Adrenal gland (tissue), 12 donors: ENCODE measurements around the gene GLYR1. TPM values are rescaled to one million over a fixed set of nuclear protein-coding genes. Genes with fewer than 3 reads are reported as not detected.

Experiments
- DNase-seq, 7 donors: peaks; one replicate each; pipeline ENCODE4 v3.0.0-alpha.2; 2019 to 2020
- H3K27ac ChIP-seq, 5 donors: fragments of 200-600 bp; sonication (generic) in 4 of 5; 1 replicate in 3 of 5; 2 replicates in 2 of 5; pipeline versions ENCODE4 v1.5.1 to v1.8.0; 2016 to 2020; ENCODE audit warnings: mild to moderate bottlenecking in 1 of 5
- H3K27me3 ChIP-seq: fragments of 200-600 bp; 2 replicates; pipeline ENCODE4 v1.8.0; 2021
- H3K36me3 ChIP-seq, 2 donors: fragments of 200-600 bp; replicated peaks in 1 of 2; 1 replicate in 1 of 2; 2 replicates in 1 of 2; pipeline versions ENCODE4 v1.5.1 to v1.8.0; 2018 to 2022
- H3K4me1 ChIP-seq, 2 donors: fragments of 200-600 bp; replicated peaks in 1 of 2; 1 replicate in 1 of 2; 2 replicates in 1 of 2; pipeline versions ENCODE4 v1.5.1 to v1.8.0; 2018 to 2021
- H3K4me3 ChIP-seq, 4 donors: fragments of 200-600 bp; sonication (generic) in 3 of 4; one replicate each; pipeline ENCODE4 v1.5.1; 2016 to 2018
- H3K9me3 ChIP-seq, 3 donors: fragments of 200-600 bp; sonication (generic) in 1 of 3; replicated peaks in 1 of 3; 1 replicate in 2 of 3; 2 replicates in 1 of 3; pipeline versions ENCODE4 v1.5.1 to v1.8.0; 2016 to 2021
- CTCF ChIP-seq, 6 experiments: fragments of 450-650 bp in 4 of 6; fragments of 200-600 bp in 2 of 6; sonication (generic) in 1 of 6; IDR thresholded peaks; 1 replicate in 5 of 6; 2 replicates in 1 of 6; pipeline versions ENCODE4 v1.5.1 to v1.8.0; 2016 to 2021; ENCODE audit warnings: antibody characterized with exemption in 6 of 6, mild to moderate bottlenecking in 2 of 6, moderate library complexity in 1 of 6
- POLR2A ChIP-seq, 2 donors: fragments of 450-650 bp; IDR thresholded peaks; one replicate each; pipeline ENCODE4 v1.6.1; 2017; ENCODE audit warnings: antibody characterized with exemption in 2 of 2, mild to moderate bottlenecking in 2 of 2, moderate library complexity in 1 of 2
- WGBS, 4 donors: extraction: QIAGEN DNeasy Blood & Tissue Kit in 2 of 4; methylation state at CpG; one replicate each; pipeline versions ENCODE4 v1.1.5 to v1.1.7; 2013 to 2017; 5-methylcytosine and 5-hydroxymethylcytosine counted together
- intact Hi-C, 2 donors: fragments of 100-400 bp; cut with DNase I; formaldehyde crosslinking; loops; one replicate each; pipeline versions ENCODE4 v1.14.1 to v1.15.0; 2022 to 2023
- polyA plus RNA-seq, 3 donors: library from polyadenylated mRNA; stranded (reverse); fragments of 200-250 nt in 2 of 3; fragments of 350-450 nt in 1 of 3; fragmentation: Illumina TruSeq in 1 of 3; extraction: RNeasy Lipid Tissue Mini Kit (QIAGEN cat#74804) in 1 of 3; gene quantifications; one replicate each; pipeline ENCODE4 v1.2.3, GENCODE V29; 2013 to 2014
- total RNA-seq, 9 donors: library from RNA; depleted of rRNA in 4 of 9; stranded (reverse); fragments of >200 nt in 4 of 9; fragments of 120-200 nt in 1 of 9; fragmentation: NEBNext Ultra II Directional in 1 of 9; extraction: Animal tissue kit (Norgen Biotek cat#: 25700) in 1 of 9; gene quantifications; one replicate each; pipeline versions ENCODE4 v1.1.0 to v1.2.4, GENCODE V29; 2013 to 2023
- donor health status: healthy with polysubstance abuse.
- donor health status: Bipolar disorder and iron deficiency.
- donor health status: DM: yes; HTN: yes; CAD: no.
- donor health status: DM: no; HTN: no; CAD: no.
- donor health status: DM: no; HTN: no; CAD: no.
- donor health status: DM: yes; HTN: yes; CAD: no.

GLYR1 gene
- total and polyA plus RNA-seq, 12 donors = 39.3 to 118 (median 69.1) TPM

GRCh38 chr16:4792951-4793513, 54.1 kb downstream of the GLYR1 start:
- Histone ChIP-seq H3K27ac (no peak overlapping the region), H3K36me3 (peaks cover 0 to 16% of the 10 kb centered on the region in 2 donors), H3K9me3 (no peaks in the 10 kb centered on the region), H3K27me3 (no peaks in the 10 kb centered on the region), H3K4me1 (no peaks in the 10 kb centered on the region), H3K4me3 (no peak overlapping the region)
- DNase-seq = no peak
- TF ChIP-seq CTCF (IDR thresholded peaks at IDR 0.05) (no peak), POLR2A (IDR thresholded peaks at IDR 0.05) (no peak)
- intact Hi-C loops = no loop called here
- 57 to 67% (median 66%) methylated on average over 13 of the region's 13 CpGs for WGBS, 4 donors

- intact Hi-C loops = no loop called here
Observed at GRCh38 chr16:4790871-4791270, 56.2 kb downstream of the GLYR1 start.

DNA sequence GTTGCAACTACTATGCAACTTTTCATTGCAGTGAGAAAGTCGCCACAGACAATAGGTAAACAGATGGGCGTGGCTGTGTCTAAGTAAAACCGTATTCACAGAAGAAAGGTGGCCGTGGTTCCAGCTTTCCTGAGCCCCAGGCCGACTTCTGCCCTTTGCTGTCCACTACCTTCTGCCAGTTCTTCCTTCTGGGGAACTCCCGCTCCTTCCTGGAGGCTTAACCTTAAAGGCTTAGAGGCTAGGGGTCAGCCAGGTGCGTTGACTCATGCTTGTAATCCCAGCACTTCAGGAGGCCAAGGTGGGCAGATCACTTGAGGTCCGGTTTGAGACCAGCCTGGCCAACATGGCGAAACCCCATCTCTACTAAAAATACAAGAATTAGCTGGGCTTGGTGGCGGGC, 56.8 kb downstream of the GLYR1 start:
- intact Hi-C loops = no loop called here
- H3K36me3 ChIP-seq = no peaks in the 10 kb centered on the region
- no peak overlapping the region for H3K4me3 ChIP-seq
- no peak overlapping the region for H3K27ac ChIP-seq
- H3K4me1 ChIP-seq = no peaks in the 10 kb centered on the region
- no peak for TF ChIP-seq POLR2A (IDR thresholded peaks at IDR 0.05)
- DNase-seq = no peak
- 84 to 90% (median 88%) methylated on average over 8 to 10 of the region's 10 CpGs for WGBS, 4 donors
- no peaks in the 10 kb centered on the region for H3K27me3 ChIP-seq
- H3K9me3 ChIP-seq = no peaks in the 10 kb centered on the region

More at GRCh38 chr16:4790871-4791270, 56.2 kb downstream of the GLYR1 start:
- Histone ChIP-seq H3K4me3 (no peak overlapping the region), H3K27ac (no peak overlapping the region), H3K9me3 (no peaks in the 10 kb centered on the region), H3K4me1 (no peaks in the 10 kb centered on the region), H3K27me3 (no peaks in the 10 kb centered on the region), H3K36me3 (peaks cover 0 to 1% of the 10 kb centered on the region in 2 donors)
- TF ChIP-seq CTCF (IDR thresholded peaks at IDR 0.05) = no peak
- TF ChIP-seq POLR2A (IDR thresholded peaks at IDR 0.05) = no peak
- 77 to 82% (median 79%) methylated on average over 10 of the region's 10 CpGs for WGBS, 4 donors
- DNase-seq = no peak

- intact Hi-C loops = no loop called here
- no peaks in the 10 kb centered on the region for H3K4me1 ChIP-seq
Observed at GRCh38 chr16:4788910-4789309, 58.2 kb downstream of the GLYR1 start.

More at GRCh38 chr16:4788910-4789309, 58.2 kb downstream of the GLYR1 start:
- TF ChIP-seq CTCF (IDR thresholded peaks at IDR 0.05) = no peak
- no peak for TF ChIP-seq POLR2A (IDR thresholded peaks at IDR 0.05)
- 88 to 95% (median 92%) methylated on average over 7 of the region's 7 CpGs for WGBS, 4 donors
- H3K36me3 ChIP-seq = no peaks in the 10 kb centered on the region
- H3K27me3 ChIP-seq = no peaks in the 10 kb centered on the region
- DNase-seq = no peak
- H3K27ac ChIP-seq = no peak overlapping the region
- H3K4me3 ChIP-seq = no peak overlapping the region
- no peaks in the 10 kb centered on the region for H3K9me3 ChIP-seq
